Measurements from ENCODE around the gene VAV1. TPM values are rescaled to one million over a fixed set of nuclear protein-coding genes. Genes with fewer than 3 reads are reported as not detected.
"Not testable (repeated sequence)": the region's sequence is repeated elsewhere in the genome, so short reads cannot be mapped to it uniquely, and the experiment has no call there.

Gene VAV1
- polyA plus RNA-seq, 3 donors from 2014 or later: 19.4 to 44.8 (median 22.8) TPM

- peaks cover 0 to 2% (median 0%) of the 10 kb centered on the region in 3 donors for H3K27me3 Mint-ChIP-seq (ENCODE audit: low read depth in 3 of 3)
- peaks cover 14 to 50% (median 21%) of the 10 kb centered on the region in 3 donors for H3K36me3 Mint-ChIP-seq
- H3K9me3 Mint-ChIP-seq: no peaks in the 10 kb centered on the region
- H3K4me1 Mint-ChIP-seq: peaks cover 0 to 8% of the 10 kb centered on the region in 2 donors
- no peak overlapping the region for H3K4me3 Mint-ChIP-seq
- DNase-seq: no peak
- no peak overlapping the region for H3K27ac Mint-ChIP-seq
Measured at GRCh38 chr19:6826281-6826920, 53.9 kb downstream of the VAV1 start.

GRCh38 chr19:6828306-6828697, 55.8 kb downstream of the VAV1 start:
- peak overlapping the region in 1 of 6 donors; percentile 75 for H3K27ac Mint-ChIP-seq
- peaks cover 0 to 8% of the 10 kb centered on the region in 2 donors for H3K4me1 Mint-ChIP-seq
- no peak overlapping the region for H3K4me3 Mint-ChIP-seq
- H3K36me3 Mint-ChIP-seq: peaks cover 26 to 59% (median 32%) of the 10 kb centered on the region in 3 donors
- no peak for DNase-seq
- peaks cover 0 to 2% (median 0%) of the 10 kb centered on the region in 3 donors for H3K27me3 Mint-ChIP-seq (ENCODE audit: low read depth in 3 of 3)
- peaks cover 0 to 3% (median 0%) of the 10 kb centered on the region in 6 donors for H3K9me3 Mint-ChIP-seq

GRCh38 chr19:6828698-6829633, 56.5 kb downstream of the VAV1 start:
- H3K4me3 Mint-ChIP-seq: no peak overlapping the region
- H3K27ac Mint-ChIP-seq: peak overlapping the region; percentile 32 to 81 (median 70)
- H3K9me3 Mint-ChIP-seq: peaks cover 0 to 3% (median 0%) of the 10 kb centered on the region in 6 donors
- DNase-seq: peak; percentile 9 to 28 (median 14)
- H3K4me1 Mint-ChIP-seq: peaks cover 0 to 8% of the 10 kb centered on the region in 2 donors
- peaks cover 29 to 58% (median 34%) of the 10 kb centered on the region in 3 donors for H3K36me3 Mint-ChIP-seq
- peaks cover 0 to 2% (median 0%) of the 10 kb centered on the region in 3 donors for H3K27me3 Mint-ChIP-seq (ENCODE audit: low read depth in 3 of 3)

- not testable (repeated sequence) for H3K4me1 Mint-ChIP-seq; H3K27me3 Mint-ChIP-seq (ENCODE audit: low read depth in 3 of 3); DNase-seq; H3K4me3 Mint-ChIP-seq; H3K9me3 Mint-ChIP-seq
- H3K36me3 Mint-ChIP-seq: peaks cover 26 to 50% (median 28%) of the 10 kb centered on the region in 3 donors
- H3K27ac Mint-ChIP-seq: peak overlapping the region in 2 of 6 donors; percentile 58 to 81
Measured at GRCh38 chr19:6829829-6830228, 57.3 kb downstream of the VAV1 start.

- H3K27me3 Mint-ChIP-seq (ENCODE audit: low read depth in 3 of 3); H3K9me3 Mint-ChIP-seq; H3K4me3 Mint-ChIP-seq; DNase-seq; H3K4me1 Mint-ChIP-seq: not testable (repeated sequence)
- Mint-ChIP-seq H3K27ac (peak overlapping the region in 1 of 6 donors; percentile 75), H3K36me3 (peaks cover 24 to 50% (median 29%) of the 10 kb centered on the region in 3 donors)
Measured at GRCh38 chr19:6831084-6831483, 58.6 kb downstream of the VAV1 start.

- Mint-ChIP-seq H3K4me3 (no peak overlapping the region), H3K27ac (peak overlapping the region in 2 of 6 donors; percentile 37 to 70), H3K9me3 (peaks cover 0 to 3% (median 0%) of the 10 kb centered on the region in 6 donors), H3K27me3 (ENCODE audit: low read depth in 3 of 3) (peaks cover 0 to 2% (median 0%) of the 10 kb centered on the region in 3 donors), H3K36me3 (peaks cover 24 to 58% (median 42%) of the 10 kb centered on the region in 3 donors), H3K4me1 (peaks cover 0 to 9% of the 10 kb centered on the region in 2 donors)
- DNase-seq: no peak
Measured at GRCh38 chr19:6832412-6832811, 59.9 kb downstream of the VAV1 start.

GRCh38 chr19:6833166-6833790, 60.8 kb downstream of the VAV1 start:
- Mint-ChIP-seq H3K27me3 (ENCODE audit: low read depth in 3 of 3) (peaks cover 0 to 2% (median 0%) of the 10 kb centered on the region in 3 donors), H3K27ac (peak overlapping the region in 1 of 6 donors; percentile 30), H3K36me3 (peaks cover 25 to 62% (median 50%) of the 10 kb centered on the region in 3 donors), H3K4me3 (no peak overlapping the region), H3K9me3 (peaks cover 0 to 3% (median 0%) of the 10 kb centered on the region in 6 donors), H3K4me1 (peaks cover 0 to 9% of the 10 kb centered on the region in 2 donors)
- DNase-seq: no peak

GRCh38 chr19:6834433-6834832, 61.9 kb downstream of the VAV1 start:
- Mint-ChIP-seq H3K4me3 (no peak overlapping the region), H3K27ac (no peak overlapping the region), H3K27me3 (ENCODE audit: low read depth in 3 of 3) (peaks cover 0 to 2% (median 0%) of the 10 kb centered on the region in 3 donors), H3K4me1 (peaks cover 0 to 3% of the 10 kb centered on the region in 2 donors), H3K36me3 (peaks cover 25 to 56% (median 49%) of the 10 kb centered on the region in 3 donors), H3K9me3 (peaks cover 0 to 3% (median 0%) of the 10 kb centered on the region in 6 donors)
- DNase-seq: no peak

GRCh38 chr19:6835501-6835900, 63.0 kb downstream of the VAV1 start:
- Mint-ChIP-seq H3K4me3 (no peak overlapping the region), H3K4me1 (peaks cover 0 to 2% of the 10 kb centered on the region in 2 donors), H3K27ac (no peak overlapping the region), H3K36me3 (peaks cover 25 to 55% (median 51%) of the 10 kb centered on the region in 3 donors), H3K27me3 (ENCODE audit: low read depth in 3 of 3) (peaks cover 0 to 2% (median 0%) of the 10 kb centered on the region in 3 donors), H3K9me3 (peaks cover 0 to 3% (median 0%) of the 10 kb centered on the region in 6 donors)
- DNase-seq: no peak

- H3K27me3 Mint-ChIP-seq (ENCODE audit: low read depth in 3 of 3): no peaks in the 10 kb centered on the region
- peaks cover 22 to 48% (median 47%) of the 10 kb centered on the region in 3 donors for H3K36me3 Mint-ChIP-seq
- H3K4me3 Mint-ChIP-seq: no peak overlapping the region
- H3K27ac Mint-ChIP-seq: peak overlapping the region; percentile 2 to 69 (median 43)
- no peak for DNase-seq
- H3K9me3 Mint-ChIP-seq: peaks cover 0 to 3% (median 0%) of the 10 kb centered on the region in 6 donors
- H3K4me1 Mint-ChIP-seq: peaks cover 0 to 2% of the 10 kb centered on the region in 2 donors
Measured at GRCh38 chr19:6837525-6837924, 65.0 kb downstream of the VAV1 start.

- Mint-ChIP-seq H3K4me3 (no peak overlapping the region), H3K27ac (peak overlapping the region; percentile 1 to 69 (median 24)), H3K9me3 (no peaks in the 10 kb centered on the region), H3K27me3 (ENCODE audit: low read depth in 3 of 3) (no peaks in the 10 kb centered on the region), H3K36me3 (peaks cover 18 to 45% (median 41%) of the 10 kb centered on the region in 3 donors), H3K4me1 (peaks cover 0 to 2% of the 10 kb centered on the region in 2 donors)
- no peak for DNase-seq
Measured at GRCh38 chr19:6838062-6838655, 65.7 kb downstream of the VAV1 start.

GRCh38 chr19:6842871-6843607, 70.5 kb downstream of the VAV1 start:
- Mint-ChIP-seq H3K36me3 (peaks cover 13 to 24% (median 13%) of the 10 kb centered on the region in 3 donors), H3K9me3 (no peaks in the 10 kb centered on the region), H3K4me1 (peaks cover 0 to 5% of the 10 kb centered on the region in 2 donors), H3K27ac (peak overlapping the region in 5 of 6 donors; percentile 19 to 78 (median 25)), H3K4me3 (no peak overlapping the region), H3K27me3 (ENCODE audit: low read depth in 3 of 3) (no peaks in the 10 kb centered on the region)
- no peak for DNase-seq
